Body of pancreas (tissue), 4 donors: ENCODE data around the gene ANKRD36C.
"Not testable (repeated sequence)": the region's sequence is repeated elsewhere in the genome, so short reads cannot be mapped to it uniquely, and the experiment has no call there.

Experiments used
- CTCF ChIP-seq, 7 experiments: fragments of 450-650 bp in 4 of 7; fragments of 200-600 bp in 3 of 7; sonication (generic) in 3 of 7; IDR thresholded peaks; one replicate each; pipeline ENCODE4 v1.5.1; 2016 to 2019; ENCODE audit warnings: antibody characterized with exemption in 7 of 7
- POLR2A ChIP-seq, 3 donors: fragments of 450-650 bp; IDR thresholded peaks; one replicate each; pipeline ENCODE4 v1.6.1; 2016; ENCODE audit warnings: antibody characterized with exemption in 3 of 3, mild to moderate bottlenecking in 2 of 3

- peak in 5 of 7 experiments; percentile 6 to 56 (median 38) for TF ChIP-seq CTCF (IDR thresholded peaks at IDR 0.05)
- not testable (repeated sequence) for TF ChIP-seq POLR2A (IDR thresholded peaks at IDR 0.05)
Measured at GRCh38 chr2:96011129-96011455, 19.5 kb upstream of the ANKRD36C start.
